Measurements from ENCODE around the gene LPXN.

GRCh38 chr11:58508005-58508404 lies 67.7 kb downstream of the LPXN start, which contains the start of gene OR5B21:
- no peak for TF ChIP-seq CTCF (IDR thresholded peaks at IDR 0.05; ENCODE audit: low read length)
- no peak for TF ChIP-seq EZH2 (IDR thresholded peaks at IDR 0.05; ENCODE audit: borderline replicate concordance, low read length)

Measured in OCI-LY1 (cell line).